ENCODE measurements around the gene CNOT9. TPM values are rescaled to one million over a fixed set of nuclear protein-coding genes. Genes with fewer than 3 reads are reported as not detected.

Gene CNOT9
- total RNA-seq, 1 experiment from 2014 or later, result 73.0 TPM

DNA sequence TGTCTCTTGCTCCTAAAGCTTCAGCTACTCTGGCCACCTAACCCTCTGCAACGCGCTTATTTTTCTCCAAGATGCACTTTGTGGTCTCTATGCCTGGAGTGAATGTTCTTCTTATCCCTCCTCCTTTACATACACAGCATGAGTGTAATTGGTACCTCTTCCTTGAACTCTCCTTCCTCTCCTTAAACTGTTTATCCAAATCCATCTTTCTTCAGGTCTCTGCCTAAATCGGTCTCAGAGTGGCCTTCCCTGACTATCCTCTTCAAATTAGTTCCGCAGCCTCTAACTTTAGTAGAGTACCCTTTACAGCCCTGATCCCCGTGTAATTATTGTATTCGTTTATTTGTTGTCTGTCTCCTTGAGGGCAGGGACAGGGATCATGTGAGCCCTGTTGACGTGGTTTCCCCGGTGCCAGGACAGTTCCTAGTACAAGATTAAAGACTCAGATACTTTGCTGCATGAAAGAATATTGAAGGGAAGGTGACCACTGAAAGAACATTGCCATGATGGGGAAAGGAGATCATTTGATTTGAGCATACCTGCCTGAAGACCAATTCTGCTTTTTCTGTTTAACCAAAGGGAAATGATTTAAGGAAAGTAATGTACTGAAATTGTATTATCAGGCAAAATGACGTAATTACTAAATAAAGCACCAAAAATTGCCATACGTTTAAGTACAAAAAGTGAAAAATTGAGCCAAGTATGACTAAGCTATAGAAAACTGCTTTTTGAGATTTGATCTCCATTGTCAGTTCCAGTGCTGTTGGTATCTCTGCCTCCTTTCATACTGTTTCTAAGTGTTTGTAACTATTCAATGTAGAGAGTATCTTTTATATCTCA lies 1.2 kb downstream of the CNOT9 start:
- in situ Hi-C loops (cut with HindIII; ENCODE audit: low pct_unique_long_range_greater_than_20kb, low sequenced_read_pairs) (no loop called here), intact Hi-C loops (cut with micrococcal nuclease; ENCODE audit: unreplicated experiment) (no loop called here)
- POLR2A ChIA-PET, result no interaction called here
- no peak for ATAC-seq
- Histone ChIP-seq H3K36me3 (ENCODE audit: control insufficient read depth, insufficient read depth, low read length) (peaks cover 11% of the 10 kb centered on the region), H3K4me1 (ENCODE audit: control insufficient read depth, insufficient read depth, low read length) (peaks cover 18% of the 10 kb centered on the region), H3K27me3 (ENCODE audit: control insufficient read depth, insufficient read depth, low read length) (no peaks in the 10 kb centered on the region), H3K4me3 (ENCODE audit: low read depth in 2 of 2, low read length in 2 of 2) (peak overlapping the region; percentile 95), H3K27ac (ENCODE audit: low read length) (peak overlapping the region; percentile 97), H3K9me3 (ENCODE audit: control insufficient read depth, insufficient read depth, low read depth, low read length) (no peaks in the 10 kb centered on the region)
- BruUV-seq (replicated peaks), result TSS peak; percentile 80
- CTCF ChIA-PET, result interaction anchor here (0.6 kb wide), 1 partner anchor 213 kb away, joined by 3 read pairs; no protein-coding TSS in a partner anchor
- TF ChIP-seq, protein P1, sequence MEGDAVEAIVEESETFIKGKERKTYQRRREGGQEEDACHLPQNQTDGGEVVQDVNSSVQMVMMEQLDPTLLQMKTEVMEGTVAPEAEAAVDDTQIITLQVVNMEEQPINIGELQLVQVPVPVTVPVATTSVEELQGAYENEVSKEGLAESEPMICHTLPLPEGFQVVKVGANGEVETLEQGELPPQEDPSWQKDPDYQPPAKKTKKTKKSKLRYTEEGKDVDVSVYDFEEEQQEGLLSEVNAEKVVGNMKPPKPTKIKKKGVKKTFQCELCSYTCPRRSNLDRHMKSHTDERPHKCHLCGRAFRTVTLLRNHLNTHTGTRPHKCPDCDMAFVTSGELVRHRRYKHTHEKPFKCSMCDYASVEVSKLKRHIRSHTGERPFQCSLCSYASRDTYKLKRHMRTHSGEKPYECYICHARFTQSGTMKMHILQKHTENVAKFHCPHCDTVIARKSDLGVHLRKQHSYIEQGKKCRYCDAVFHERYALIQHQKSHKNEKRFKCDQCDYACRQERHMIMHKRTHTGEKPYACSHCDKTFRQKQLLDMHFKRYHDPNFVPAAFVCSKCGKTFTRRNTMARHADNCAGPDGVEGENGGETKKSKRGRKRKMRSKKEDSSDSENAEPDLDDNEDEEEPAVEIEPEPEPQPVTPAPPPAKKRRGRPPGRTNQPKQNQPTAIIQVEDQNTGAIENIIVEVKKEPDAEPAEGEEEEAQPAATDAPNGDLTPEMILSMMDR (IDR thresholded peaks at IDR 0.05), result no peak
- 0 out of 2 replicates have a peak, but pooled peaks have one; percentile 18 for TF ChIP-seq SIN3A (IDR thresholded peaks at IDR 0.05; ENCODE audit: borderline replicate concordance, insufficient read depth, low read depth, low read length)
- TF ChIP-seq TCF7L2 (IDR thresholded peaks at IDR 0.05; ENCODE audit: low read depth, low read length), result no peak
- TF ChIP-seq, protein P2, sequence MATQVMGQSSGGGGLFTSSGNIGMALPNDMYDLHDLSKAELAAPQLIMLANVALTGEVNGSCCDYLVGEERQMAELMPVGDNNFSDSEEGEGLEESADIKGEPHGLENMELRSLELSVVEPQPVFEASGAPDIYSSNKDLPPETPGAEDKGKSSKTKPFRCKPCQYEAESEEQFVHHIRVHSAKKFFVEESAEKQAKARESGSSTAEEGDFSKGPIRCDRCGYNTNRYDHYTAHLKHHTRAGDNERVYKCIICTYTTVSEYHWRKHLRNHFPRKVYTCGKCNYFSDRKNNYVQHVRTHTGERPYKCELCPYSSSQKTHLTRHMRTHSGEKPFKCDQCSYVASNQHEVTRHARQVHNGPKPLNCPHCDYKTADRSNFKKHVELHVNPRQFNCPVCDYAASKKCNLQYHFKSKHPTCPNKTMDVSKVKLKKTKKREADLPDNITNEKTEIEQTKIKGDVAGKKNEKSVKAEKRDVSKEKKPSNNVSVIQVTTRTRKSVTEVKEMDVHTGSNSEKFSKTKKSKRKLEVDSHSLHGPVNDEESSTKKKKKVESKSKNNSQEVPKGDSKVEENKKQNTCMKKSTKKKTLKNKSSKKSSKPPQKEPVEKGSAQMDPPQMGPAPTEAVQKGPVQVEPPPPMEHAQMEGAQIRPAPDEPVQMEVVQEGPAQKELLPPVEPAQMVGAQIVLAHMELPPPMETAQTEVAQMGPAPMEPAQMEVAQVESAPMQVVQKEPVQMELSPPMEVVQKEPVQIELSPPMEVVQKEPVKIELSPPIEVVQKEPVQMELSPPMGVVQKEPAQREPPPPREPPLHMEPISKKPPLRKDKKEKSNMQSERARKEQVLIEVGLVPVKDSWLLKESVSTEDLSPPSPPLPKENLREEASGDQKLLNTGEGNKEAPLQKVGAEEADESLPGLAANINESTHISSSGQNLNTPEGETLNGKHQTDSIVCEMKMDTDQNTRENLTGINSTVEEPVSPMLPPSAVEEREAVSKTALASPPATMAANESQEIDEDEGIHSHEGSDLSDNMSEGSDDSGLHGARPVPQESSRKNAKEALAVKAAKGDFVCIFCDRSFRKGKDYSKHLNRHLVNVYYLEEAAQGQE (IDR thresholded peaks at IDR 0.05; ENCODE audit: insufficient read depth in 1 of 2, low read depth in 2 of 2, low read length in 1 of 2), result no peak
- DNase-seq (ENCODE audit: low read depth, low spot score), result no peak

DNA sequence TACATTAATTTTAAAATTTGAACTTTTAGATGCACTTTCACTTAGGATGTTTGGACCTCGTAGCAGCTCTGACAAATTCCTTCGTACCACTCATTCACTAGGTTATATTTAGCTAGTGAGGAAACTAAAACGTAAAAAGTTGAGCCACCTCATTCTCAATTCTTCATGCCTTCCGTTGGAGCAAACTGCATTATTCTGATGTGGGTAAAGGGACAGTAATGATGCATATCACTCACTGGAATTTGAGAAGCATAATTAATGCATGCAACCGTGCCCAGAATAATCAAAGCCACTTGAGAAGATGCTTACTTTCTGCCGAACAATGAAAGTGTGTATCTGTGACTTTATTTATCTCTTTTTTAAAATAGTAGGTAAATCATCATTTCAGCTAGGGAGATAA lies 2.2 kb downstream of the CNOT9 start:
- H3K27me3 ChIP-seq (ENCODE audit: control insufficient read depth, insufficient read depth, low read length), result no peaks in the 10 kb centered on the region
- in situ Hi-C loops (cut with HindIII; ENCODE audit: low pct_unique_long_range_greater_than_20kb, low sequenced_read_pairs) (no loop called here), intact Hi-C loops (cut with micrococcal nuclease; ENCODE audit: unreplicated experiment) (no loop called here)
- H3K36me3 ChIP-seq (ENCODE audit: control insufficient read depth, insufficient read depth, low read length), result peaks cover 11% of the 10 kb centered on the region
- H3K27ac ChIP-seq (ENCODE audit: low read length), result peak overlapping the region; percentile 97
- TF ChIP-seq POLR2AphosphoS5 (IDR thresholded peaks at IDR 0.05; ENCODE audit: low read depth, low read length) (no peak), TCF7L2 (IDR thresholded peaks at IDR 0.05; ENCODE audit: low read depth, low read length) (no peak), SIN3A (IDR thresholded peaks at IDR 0.05; ENCODE audit: borderline replicate concordance, insufficient read depth, low read depth, low read length) (no peak)
- TF ChIP-seq, protein P1 (IDR thresholded peaks at IDR 0.05), result no peak
- TF ChIP-seq, protein P2 (IDR thresholded peaks at IDR 0.05; ENCODE audit: insufficient read depth in 1 of 2, low read depth in 2 of 2, low read length in 1 of 2), result no peak
- POLR2A ChIA-PET, result no interaction called here
- no TSS peak for BruUV-seq (replicated peaks)
- no peak for ATAC-seq
- H3K4me3 ChIP-seq (ENCODE audit: low read depth in 2 of 2, low read length in 2 of 2), result peak overlapping the region; percentile 95
- no peak for DNase-seq (ENCODE audit: low read depth, low spot score)
- peaks cover 18% of the 10 kb centered on the region for H3K4me1 ChIP-seq (ENCODE audit: control insufficient read depth, insufficient read depth, low read length)
- no peaks in the 10 kb centered on the region for H3K9me3 ChIP-seq (ENCODE audit: control insufficient read depth, insufficient read depth, low read depth, low read length)
- CTCF ChIA-PET, result no interaction called here

All from Panc1 (cell line).